Heart right ventricle (tissue), 16 donors: Measurements from ENCODE around the gene DYNC2LI1. TPM values are rescaled to one million over a fixed set of nuclear protein-coding genes. Genes with fewer than 3 reads are reported as not detected.

Source experiments
- ATAC-seq, 8 donors: fragments of 200-7000 bp; cut with Tn5 transposase; one replicate each; pipeline ENCODE4 v1.9.1; 2020; ENCODE audit warnings: mild to moderate bottlenecking in 8 of 8, moderate library complexity in 8 of 8, moderate number of reproducible peaks in 1 of 8
- DNase-seq, 2 donors: peaks; one replicate each; pipeline ENCODE4 v3.0.0-alpha.2; 2020
- H3K27ac ChIP-seq, 10 donors: fragments of 200-600 bp; sonication (generic) in 2 of 10; one replicate each; pipeline versions ENCODE4 v1.5.0 to v1.8.0; 2020 to 2022; ENCODE audit warnings: mild to moderate bottlenecking in 3 of 10
- H3K27me3 ChIP-seq, 7 donors: fragments of 200-600 bp; one replicate each; pipeline ENCODE4 v1.8.0; 2021 to 2022; ENCODE audit warnings: mild to moderate bottlenecking in 2 of 7
- H3K36me3 ChIP-seq, 9 donors: fragments of 200-600 bp; sonication (generic) in 1 of 9; one replicate each; pipeline versions ENCODE4 v1.5.0 to v1.8.0; 2020 to 2022; ENCODE audit warnings: mild to moderate bottlenecking in 2 of 9
- H3K4me1 ChIP-seq, 9 donors: fragments of 200-600 bp; sonication (generic) in 1 of 9; one replicate each; pipeline versions ENCODE4 v1.5.0 to v1.8.0; 2020 to 2022; ENCODE audit warnings: mild to moderate bottlenecking in 4 of 9
- H3K4me3 ChIP-seq, 10 donors: fragments of 200-600 bp; sonication (generic) in 2 of 10; one replicate each; pipeline versions ENCODE4 v1.5.0 to v1.8.0; 2020 to 2022; ENCODE audit warnings: mild to moderate bottlenecking in 7 of 10, moderate library complexity in 2 of 10
- H3K9me3 ChIP-seq, 11 donors: fragments of 200-600 bp in 10 of 11; sonication (generic) in 2 of 11; one replicate each; pipeline versions ENCODE4 v1.5.0 to v1.8.0; 2013 to 2022; ENCODE audit warnings: mild to moderate bottlenecking in 2 of 11, control low read depth in 1 of 11, moderate library complexity in 1 of 11
- WGBS, 2 donors: extraction: QIAGEN DNeasy Blood & Tissue Kit; methylation state at CpG; one replicate each; pipeline ENCODE4 v1.1.7; 2013; ENCODE audit warnings: inconsistent platforms in 1 of 2; 5-methylcytosine and 5-hydroxymethylcytosine counted together
- intact Hi-C, 10 donors: fragments of 100-400 bp; cut with DNase I; formaldehyde crosslinking; loops; one replicate each; pipeline versions ENCODE4 v1.11.1 to v1.14.2; 2022
- polyA plus RNA-seq, 2 donors: library from polyadenylated mRNA; stranded (reverse); fragments of 200-250 nt; gene quantifications; one replicate each; pipeline ENCODE4 v1.2.3, GENCODE V29; 2013
- total RNA-seq, 10 donors: library from RNA; stranded (reverse); fragmentation: NEBNext Ultra II Directional in 3 of 10; extraction: Animal tissue kit (Norgen Biotek cat#: 25700) in 3 of 10; gene quantifications; one replicate each; pipeline versions ENCODE4 v1.2.1 to v1.2.4, GENCODE V29; 2021 to 2023
- TF ChIP-seq, protein P1 (sequence below), 9 donors: fragments of 200-600 bp; sonication (generic) in 2 of 9; IDR thresholded peaks; one replicate each; pipeline versions ENCODE4 v1.5.0 to v1.8.0; 2021 to 2022; ENCODE audit warnings: antibody characterized with exemption in 9 of 9, mild to moderate bottlenecking in 5 of 9, moderate library complexity in 1 of 9
- donor health status: Arrhythmogenic right ventricular cardiomyopathy.
- donor health status: ischemic (EF 13 %, LVEDD 7.1; RV severe dilation, severe dysfunction).
- donor health status: healthy with polysubstance abuse.
- donor health status: DM: no; HTN: yes; CAD: no.
- donor health status: DM: no; HTN: no; CAD: no.
- donor health status: ischemic (EF 25% LVEDD 6.9; RV normal size, moderate dysfunction).
- donor health status: ischemic (EF 25% LVEDD 5.7; RV mildly dilated, moderate dysfunction).
- donor health status: healthy.
- donor health status: DM: yes; HTN: yes; CAD: no.
- donor health status: Ischemic cardiomyopathy.
- donor health status: ischemic (EF 35%, LVEDD 5.7; RV mildly dilated, moderate dysfunction).
- donor health status: nonischemic (EF 11% LVEDD 7.7; RV severe dilation, severe dysfunction).
- donor health status: DM: yes; HTN: yes; CAD: no.
- donor health status: PGD.
- donor health status: ischemic (EF 29% LVEDD 5.4; RV normal size, mild dysfunction).
- donor health status: nonischemic (EF 23%, LVEDD 6.1; RV moderate dilation, normal function).

DYNC2LI1 gene
- total and polyA plus RNA-seq, 12 donors = 4.8 to 13.8 (median 10.7) TPM

DNA sequence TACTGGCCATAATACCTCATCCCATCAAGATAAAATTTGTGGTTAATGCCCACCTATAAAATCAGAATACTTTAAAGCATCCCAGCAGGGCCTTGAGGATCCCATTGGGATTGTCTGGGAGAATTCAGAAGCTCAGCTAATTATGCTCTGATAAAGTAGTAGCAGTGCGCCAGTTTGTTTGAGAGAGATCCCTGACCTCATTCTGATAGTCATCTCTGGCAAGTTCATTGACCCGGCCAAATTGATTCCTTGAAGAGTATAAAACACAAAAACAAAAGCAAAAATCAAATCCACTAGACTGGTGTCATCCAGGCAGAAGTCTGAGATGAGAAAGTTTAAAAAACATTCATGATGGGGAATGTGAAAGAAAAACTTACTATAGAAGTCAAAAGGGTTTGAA, 50.7 kb downstream of the DYNC2LI1 start:
- no peak for DNase-seq
- no peak for ATAC-seq
- Histone ChIP-seq H3K36me3 (no peaks in the 10 kb centered on the region), H3K27ac (no peak overlapping the region), H3K4me1 (no peaks in the 10 kb centered on the region), H3K27me3 (peaks cover 0 to 19% (median 9%) of the 10 kb centered on the region in 7 donors), H3K9me3 (no peaks in the 10 kb centered on the region), H3K4me3 (no peak overlapping the region)
- intact Hi-C loops = no loop called here
- TF ChIP-seq, protein P1, sequence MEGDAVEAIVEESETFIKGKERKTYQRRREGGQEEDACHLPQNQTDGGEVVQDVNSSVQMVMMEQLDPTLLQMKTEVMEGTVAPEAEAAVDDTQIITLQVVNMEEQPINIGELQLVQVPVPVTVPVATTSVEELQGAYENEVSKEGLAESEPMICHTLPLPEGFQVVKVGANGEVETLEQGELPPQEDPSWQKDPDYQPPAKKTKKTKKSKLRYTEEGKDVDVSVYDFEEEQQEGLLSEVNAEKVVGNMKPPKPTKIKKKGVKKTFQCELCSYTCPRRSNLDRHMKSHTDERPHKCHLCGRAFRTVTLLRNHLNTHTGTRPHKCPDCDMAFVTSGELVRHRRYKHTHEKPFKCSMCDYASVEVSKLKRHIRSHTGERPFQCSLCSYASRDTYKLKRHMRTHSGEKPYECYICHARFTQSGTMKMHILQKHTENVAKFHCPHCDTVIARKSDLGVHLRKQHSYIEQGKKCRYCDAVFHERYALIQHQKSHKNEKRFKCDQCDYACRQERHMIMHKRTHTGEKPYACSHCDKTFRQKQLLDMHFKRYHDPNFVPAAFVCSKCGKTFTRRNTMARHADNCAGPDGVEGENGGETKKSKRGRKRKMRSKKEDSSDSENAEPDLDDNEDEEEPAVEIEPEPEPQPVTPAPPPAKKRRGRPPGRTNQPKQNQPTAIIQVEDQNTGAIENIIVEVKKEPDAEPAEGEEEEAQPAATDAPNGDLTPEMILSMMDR (IDR thresholded peaks at IDR 0.05) = no peak
- WGBS, 2 donors = 83 to 95% methylated on average over 2 of the region's 2 CpGs

DNA sequence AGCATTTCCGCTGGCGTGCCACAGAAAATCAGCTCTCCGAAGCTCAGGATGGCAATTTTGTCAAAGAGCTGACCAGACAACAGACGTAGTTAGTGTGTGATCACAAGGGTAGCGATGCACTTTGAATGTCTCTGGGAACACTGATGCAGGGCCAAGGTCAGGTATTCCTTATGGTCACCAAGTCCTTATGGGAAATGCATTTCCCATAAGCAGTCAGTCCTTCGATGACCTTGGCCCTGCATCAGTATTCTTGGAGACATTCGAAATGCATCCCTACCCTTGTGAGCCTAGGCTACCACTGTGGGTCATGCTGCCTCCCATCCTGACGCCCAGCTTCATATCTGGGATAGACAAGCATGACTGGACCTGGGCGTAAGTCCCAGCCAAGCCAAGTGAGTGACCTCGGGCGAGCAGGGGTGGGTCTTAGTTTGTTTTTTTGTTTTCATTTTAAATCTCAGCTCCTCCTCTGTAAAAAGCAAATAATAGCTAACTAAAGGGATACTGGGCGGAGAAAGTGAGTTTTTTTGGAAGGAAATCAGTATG, 51.2 kb downstream of the DYNC2LI1 start:
- no peak overlapping the region for H3K4me3 ChIP-seq
- no peak for DNase-seq
- ATAC-seq = no peak
- H3K9me3 ChIP-seq = no peaks in the 10 kb centered on the region
- 79 to 87% methylated on average over 12 of the region's 12 CpGs for WGBS, 2 donors
- no peaks in the 10 kb centered on the region for H3K4me1 ChIP-seq
- intact Hi-C loops = no loop called here
- H3K36me3 ChIP-seq = no peaks in the 10 kb centered on the region
- no peak overlapping the region for H3K27ac ChIP-seq
- peaks cover 0 to 20% (median 13%) of the 10 kb centered on the region in 7 donors for H3K27me3 ChIP-seq
- TF ChIP-seq, protein P1 (IDR thresholded peaks at IDR 0.05) = no peak

DNA sequence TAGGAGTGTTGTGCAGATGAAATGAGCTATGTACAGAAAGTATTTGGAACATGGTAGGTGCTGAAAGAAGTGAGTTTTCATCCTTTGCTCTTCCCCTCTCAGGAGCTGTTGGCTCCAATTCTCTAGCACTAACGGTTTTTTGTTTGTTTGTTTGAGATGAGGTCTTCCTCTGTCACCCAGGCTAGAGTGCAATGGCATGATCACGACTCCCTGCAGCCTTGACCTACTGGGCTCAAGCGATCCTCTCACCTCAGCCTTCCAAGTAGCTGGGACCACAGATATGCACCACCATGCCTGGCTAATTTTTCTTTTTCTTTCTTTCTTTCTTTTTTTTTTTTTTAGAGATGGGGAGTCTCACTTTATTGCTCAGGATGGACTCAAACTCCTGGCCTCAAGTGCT, 52.0 kb downstream of the DYNC2LI1 start:
- TF ChIP-seq, protein P1 (IDR thresholded peaks at IDR 0.05) = no peak
- ATAC-seq = no peak
- peaks cover under 1 to 27% (median 19%) of the 10 kb centered on the region in 7 donors for H3K27me3 ChIP-seq
- intact Hi-C loops = no loop called here
- no peaks in the 10 kb centered on the region for H3K4me1 ChIP-seq
- H3K27ac ChIP-seq = no peak overlapping the region
- no peaks in the 10 kb centered on the region for H3K36me3 ChIP-seq
- DNase-seq = no peak
- WGBS, 2 donors = 71 to 74% methylated on average over 3 of the region's 3 CpGs
- H3K4me3 ChIP-seq = no peak overlapping the region
- H3K9me3 ChIP-seq = no peaks in the 10 kb centered on the region

DNA sequence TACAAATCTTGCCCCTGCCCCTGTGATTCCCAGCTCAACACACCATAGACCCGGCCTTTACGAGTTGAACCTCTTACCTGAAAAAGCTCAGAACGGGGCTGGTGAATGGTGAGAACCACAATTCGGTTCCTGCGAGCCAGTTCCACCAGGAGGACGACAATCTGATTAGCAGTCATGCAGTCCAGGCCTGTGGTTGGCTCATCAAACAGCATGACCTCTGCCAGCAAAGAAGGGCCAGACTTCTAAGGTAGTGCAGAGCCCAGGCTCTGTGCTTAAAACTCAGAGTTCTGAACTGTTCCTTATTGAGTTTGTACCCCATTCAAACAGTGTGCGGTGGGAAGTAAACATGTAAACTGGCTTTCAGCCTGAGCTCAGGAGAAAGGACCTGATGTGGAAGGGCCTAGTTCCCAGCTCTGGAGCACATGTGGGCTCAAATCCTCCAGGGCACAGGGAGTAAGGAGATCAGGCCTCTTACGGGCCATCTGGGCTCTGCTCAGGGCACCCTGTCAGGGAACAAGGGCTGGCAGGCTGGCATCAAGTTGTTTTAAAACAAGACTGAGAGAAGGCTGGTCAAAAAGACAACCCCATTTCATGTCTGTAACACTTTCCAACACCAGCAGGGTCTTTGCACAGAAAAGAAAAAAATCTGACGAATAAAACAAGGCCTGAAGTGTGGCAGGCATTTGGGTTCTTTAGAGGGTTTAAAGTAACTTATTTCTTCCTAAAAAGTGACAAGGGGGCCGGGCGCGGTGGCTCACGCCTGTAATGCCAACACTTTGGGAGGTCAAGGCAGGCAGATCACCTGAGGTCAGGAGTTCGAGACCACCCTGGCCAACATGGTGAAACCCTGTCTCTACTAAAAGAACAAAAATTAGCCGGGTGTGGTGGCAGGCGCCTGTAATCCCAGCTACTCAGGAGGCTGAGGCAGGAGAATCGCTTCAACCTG, 52.7 kb downstream of the DYNC2LI1 start:
- TF ChIP-seq, protein P1 (IDR thresholded peaks at IDR 0.05) = no peak
- peaks cover 7 to 34% (median 25%) of the 10 kb centered on the region in 7 donors for H3K27me3 ChIP-seq
- intact Hi-C loops = no loop called here
- no peak for DNase-seq
- no peaks in the 10 kb centered on the region for H3K9me3 ChIP-seq
- H3K36me3 ChIP-seq = no peaks in the 10 kb centered on the region
- no peak overlapping the region for H3K27ac ChIP-seq
- peaks cover 0 to under 1% (median 0%) of the 10 kb centered on the region in 9 donors for H3K4me1 ChIP-seq
- ATAC-seq = no peak
- WGBS, 2 donors = 94 to 95% methylated on average over 17 of the region's 17 CpGs
- no peak overlapping the region for H3K4me3 ChIP-seq
